GM12878 (cell line): Measurements from ENCODE around the gene REV1. TPM values are rescaled to one million over a fixed set of nuclear protein-coding genes. Genes with fewer than 3 reads are reported as not detected.

Source experiments
- ATAC-seq: fragments of 200-7000 bp; cut with Tn5 transposase; 3 replicates; pipeline ENCODE4 v1.9.1; 2020; ENCODE audit warnings: mild to moderate bottlenecking, moderate library complexity
- BruUV-seq: library from RNA; stranded (reverse); fragments of 400-500 nt; replicated peaks from 2 replicates; lab custom pipeline; 2021; lab: Mats Ljungman, UMichigan
- CTCF ChIA-PET: fragments of 300-600 bp; sonication (Branson Sonifier 250); formaldehyde crosslinking; extraction: SDS; loops from one replicate; lab custom pipeline; 2021; ENCODE audit warnings: inconsistent platforms; lab: Yijun Ruan, JAX
- POLR2A ChIA-PET: fragments of 350-600 bp; formaldehyde crosslinking; extraction: SDS; loops from one replicate; lab custom pipeline; 2021; ENCODE audit warnings: inconsistent platforms; lab: Charles Lee
- RAD21 ChIA-PET: fragments of 300-600 bp; sonication (Branson Sonifier 250); formaldehyde crosslinking; loops from one replicate; lab custom pipeline; 2023; ENCODE audit warnings: antibody characterized with exemption; ENCODE audit not compliant: unreplicated experiment; lab: Charles Lee
- SMC1A ChIA-PET: fragments of 300-600 bp; sonication (Branson Sonifier 250); formaldehyde crosslinking; loops from one replicate; lab custom pipeline; 2023; ENCODE audit not compliant: unreplicated experiment, uncharacterized antibody; lab: Charles Lee
- DNase-seq: peaks from one replicate; pipeline ENCODE4 v3.0.0-alpha.2; 2011; ENCODE audit warnings: low read depth, low spot score
- FAIRE-seq: peaks from 3 replicates; lab custom pipeline; 2011; peaks lifted over from hg19 to GRCh38; lab: Jason Lieb, UNC
- H2AFZ ChIP-seq: 2 replicates; pipeline ENCODE4 v1.6.0; 2011; ENCODE audit warnings: low read depth, low read length, control low read depth; ENCODE audit not compliant: control insufficient read depth
- H3K27ac ChIP-seq: 2 replicates; pipeline ENCODE4 v1.5.1; 2011; ENCODE audit warnings: control low read depth; ENCODE audit not compliant: control insufficient read depth, insufficient read depth
- H3K27me3 ChIP-seq, 2 experiments: replicated peaks in 1 of 2; 2 replicates each; pipeline versions ENCODE4 v1.6.0 to v1.6.1; 2011; ENCODE audit warnings: low read length in 1 of 2; ENCODE audit not compliant: control insufficient read depth in 2 of 2, insufficient read depth in 2 of 2
- H3K36me3 ChIP-seq, 2 experiments: 2 replicates each; pipeline ENCODE4 v1.5.1; 2011; ENCODE audit warnings: low read length in 1 of 2; ENCODE audit not compliant: control insufficient read depth in 2 of 2, insufficient read depth in 2 of 2
- H3K4me1 ChIP-seq: 2 replicates; pipeline ENCODE4 v1.6.1; 2011; ENCODE audit warnings: mild to moderate bottlenecking, low read length, moderate library complexity, mixed read lengths; ENCODE audit not compliant: control insufficient read depth, insufficient read depth
- H3K4me2 ChIP-seq: 2 replicates; pipeline ENCODE4 v1.6.0; 2011; ENCODE audit warnings: control low read depth; ENCODE audit not compliant: control insufficient read depth, insufficient read depth
- H3K4me3 ChIP-seq: fragments of 200-600 bp; sonication (generic); 2 replicates; pipeline ENCODE4 v1.5.1; 2016
- H3K79me2 ChIP-seq: 2 replicates; pipeline ENCODE4 v1.6.0; 2011; ENCODE audit warnings: low read length; ENCODE audit not compliant: control insufficient read depth, insufficient read depth
- H3K9ac ChIP-seq: 2 replicates; pipeline ENCODE4 v1.8.0; 2011; ENCODE audit warnings: low read length, control low read depth, mixed read lengths; ENCODE audit not compliant: control insufficient read depth, insufficient read depth
- H3K9me3 ChIP-seq: replicated peaks from 3 replicates; pipeline ENCODE4 v1.5.1; 2011; ENCODE audit warnings: mild to moderate bottlenecking, low read length; ENCODE audit not compliant: control insufficient read depth, insufficient read depth
- H4K20me1 ChIP-seq: 2 replicates; pipeline ENCODE4 v1.6.0; 2011; ENCODE audit not compliant: control insufficient read depth, insufficient read depth
- BMI1 ChIP-seq: fragments of 450-650 bp; IDR thresholded peaks from 2 replicates; pipeline ENCODE4 v1.6.1; 2016; ENCODE audit warnings: mild to moderate bottlenecking, moderate library complexity, borderline replicate concordance
- FOXK2 ChIP-seq: fragments of 450-650 bp; IDR thresholded peaks from 2 replicates; pipeline ENCODE4 v1.6.1; 2017; ENCODE audit warnings: mild to moderate bottlenecking, moderate library complexity
- MEF2A ChIP-seq: IDR thresholded peaks from 2 replicates; pipeline ENCODE4 v1.6.1; 2011; ENCODE audit warnings: low read depth, mild to moderate bottlenecking, low read length, moderate library complexity; ENCODE audit not compliant: insufficient read depth
- POLR2A ChIP-seq: IDR thresholded peaks from 2 replicates; pipeline ENCODE4 v1.6.1; 2011; ENCODE audit warnings: low read depth, mild to moderate bottlenecking, low read length
- RB1 ChIP-seq: fragments of 450-650 bp; formaldehyde crosslinking; IDR thresholded peaks from 2 replicates; pipeline ENCODE4 v1.6.1; 2017; ENCODE audit warnings: mild to moderate bottlenecking, borderline replicate concordance
- SMC3 ChIP-seq: IDR thresholded peaks from 2 replicates; pipeline ENCODE4 v1.6.1; 2011; ENCODE audit warnings: low read length, improper control_type of control experiment, borderline replicate concordance
- TCF12 ChIP-seq: IDR thresholded peaks from 2 replicates; pipeline ENCODE4 v1.6.1; 2011; ENCODE audit warnings: low read depth, mild to moderate bottlenecking, low read length
- YY1 ChIP-seq: IDR thresholded peaks from 2 replicates; pipeline ENCODE4 v1.6.1; 2011; ENCODE audit warnings: low read depth, mild to moderate bottlenecking, low read length
- WGBS: methylation state at CpG from one replicate; pipeline ENCODE4 v1.1.6; 2016; ENCODE audit warnings: low lambda C conversion rate; ENCODE audit not compliant: insufficient replicate concordance, insufficient coverage; ENCODE audit errors: missing lambda C conversion rate; 5-methylcytosine and 5-hydroxymethylcytosine counted together
- in situ Hi-C: fragments of 300-500 bp; cut with MboI; formaldehyde crosslinking; loops from 9 replicates; pipeline ENCODE4 v1.14.3; 2018; ENCODE audit warnings: mixed read lengths
- intact Hi-C: fragments of 100-400 bp; cut with micrococcal nuclease; formaldehyde crosslinking; loops from one replicate; pipeline ENCODE4 v1.14.2; 2022; ENCODE audit not compliant: unreplicated experiment
- polyA plus RNA-seq, 11 experiments: library from polyadenylated mRNA; depleted of rRNA in 4 of 11; unstranded in 6 of 11; stranded (reverse) in 5 of 11; fragments of >200 nt; fragmentation: Nextera tagmentation in 4 of 11; fragmentation: Illumina TruSeq in 1 of 11; extraction: Ambion mirVana in 4 of 11; extraction: Trizol in 1 of 11; gene quantifications; 1 replicate in 1 of 11; 2 replicates in 10 of 11; pipeline versions ENCODE4 v1.2.1 to v1.2.3, GENCODE V29; 2011 to 2016; ENCODE audit warnings: inconsistent platforms in 2 of 11, missing spikeins in 2 of 11, low read depth in 1 of 11
- total RNA-seq, 4 experiments: library from RNA; depleted of rRNA in 3 of 4; stranded (reverse); fragments of >200 nt in 3 of 4; fragmentation: Illumina TruSeq in 1 of 4; extraction: Trizol in 1 of 4; gene quantifications; 2 replicates each; pipeline versions ENCODE4 v1.2.1 to v1.2.3, GENCODE V29; 2013 to 2021
- TF ChIP-seq, protein P1 (sequence below): fragments of 450-650 bp; IDR thresholded peaks from 2 replicates; pipeline ENCODE4 v1.6.1; 2017; ENCODE audit warnings: mild to moderate bottlenecking
- TF ChIP-seq, protein P2 (sequence below): IDR thresholded peaks from 2 replicates; pipeline ENCODE4 v1.6.1; 2011; ENCODE audit warnings: borderline replicate concordance, low read depth, mild to moderate bottlenecking, moderate library complexity, low read length; ENCODE audit not compliant: insufficient read depth, poor library complexity, severe bottlenecking
- TF ChIP-seq, protein P3 (sequence below): IDR thresholded peaks from 2 replicates; pipeline ENCODE4 v1.6.1; 2011; ENCODE audit warnings: low read depth, low read length, improper control_type of control experiment, borderline replicate concordance

Gene REV1
- total and polyA plus RNA-seq, 10 of the 15 experiments (the other 5 are each of a cell fraction or from before 2014, with no cell fraction given): 11.3 to 46.8 (median 29.0) TPM

DNA sequence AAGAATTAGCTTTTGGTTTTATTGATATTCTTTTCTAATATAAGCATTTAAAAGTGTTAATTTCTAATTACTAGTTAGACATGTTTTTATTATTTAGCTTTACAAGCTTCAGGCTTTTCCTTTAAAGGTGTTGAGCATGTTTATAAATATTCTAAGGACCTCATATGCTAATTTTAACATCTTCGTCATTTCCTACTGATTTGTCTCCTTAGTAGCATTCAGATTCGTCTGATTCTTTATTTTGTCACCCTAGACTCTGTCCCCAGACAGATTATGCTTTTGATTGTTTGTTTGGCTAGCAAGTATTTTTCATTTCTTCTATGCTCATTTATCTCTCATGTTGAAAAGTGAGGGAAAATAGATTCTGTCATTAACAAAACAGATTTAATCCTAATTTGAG lies 100.9 kb downstream of the REV1 start:
- peaks cover 4 to 23% of the 10 kb centered on the region in 2 experiments for H3K36me3 ChIP-seq
- POLR2A ChIA-PET: no interaction called here
- H3K27ac ChIP-seq: no peak overlapping the region
- intact Hi-C loops (no loop called here), in situ Hi-C loops (no loop called here)
- H3K27me3 ChIP-seq: no peaks in the 10 kb centered on the region
- no peak overlapping the region for H3K4me2 ChIP-seq
- BruUV-seq: no TSS peak
- SMC1A ChIA-PET: no interaction called here
- H3K9ac ChIP-seq: no peak overlapping the region
- TF ChIP-seq FOXK2: no peak
- no peak for TF ChIP-seq RB1
- no peak for TF ChIP-seq POLR2A
- TF ChIP-seq, protein P1, sequence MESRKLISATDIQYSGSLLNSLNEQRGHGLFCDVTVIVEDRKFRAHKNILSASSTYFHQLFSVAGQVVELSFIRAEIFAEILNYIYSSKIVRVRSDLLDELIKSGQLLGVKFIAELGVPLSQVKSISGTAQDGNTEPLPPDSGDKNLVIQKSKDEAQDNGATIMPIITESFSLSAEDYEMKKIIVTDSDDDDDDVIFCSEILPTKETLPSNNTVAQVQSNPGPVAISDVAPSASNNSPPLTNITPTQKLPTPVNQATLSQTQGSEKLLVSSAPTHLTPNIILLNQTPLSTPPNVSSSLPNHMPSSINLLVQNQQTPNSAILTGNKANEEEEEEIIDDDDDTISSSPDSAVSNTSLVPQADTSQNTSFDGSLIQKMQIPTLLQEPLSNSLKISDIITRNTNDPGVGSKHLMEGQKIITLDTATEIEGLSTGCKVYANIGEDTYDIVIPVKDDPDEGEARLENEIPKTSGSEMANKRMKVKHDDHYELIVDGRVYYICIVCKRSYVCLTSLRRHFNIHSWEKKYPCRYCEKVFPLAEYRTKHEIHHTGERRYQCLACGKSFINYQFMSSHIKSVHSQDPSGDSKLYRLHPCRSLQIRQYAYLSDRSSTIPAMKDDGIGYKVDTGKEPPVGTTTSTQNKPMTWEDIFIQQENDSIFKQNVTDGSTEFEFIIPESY: no peak
- TF ChIP-seq SMC3: no peak
- TF ChIP-seq, protein P2, sequence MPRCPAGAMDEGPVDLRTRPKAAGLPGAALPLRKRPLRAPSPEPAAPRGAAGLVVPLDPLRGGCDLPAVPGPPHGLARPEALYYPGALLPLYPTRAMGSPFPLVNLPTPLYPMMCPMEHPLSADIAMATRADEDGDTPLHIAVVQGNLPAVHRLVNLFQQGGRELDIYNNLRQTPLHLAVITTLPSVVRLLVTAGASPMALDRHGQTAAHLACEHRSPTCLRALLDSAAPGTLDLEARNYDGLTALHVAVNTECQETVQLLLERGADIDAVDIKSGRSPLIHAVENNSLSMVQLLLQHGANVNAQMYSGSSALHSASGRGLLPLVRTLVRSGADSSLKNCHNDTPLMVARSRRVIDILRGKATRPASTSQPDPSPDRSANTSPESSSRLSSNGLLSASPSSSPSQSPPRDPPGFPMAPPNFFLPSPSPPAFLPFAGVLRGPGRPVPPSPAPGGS: no peak
- TF ChIP-seq, protein P3, sequence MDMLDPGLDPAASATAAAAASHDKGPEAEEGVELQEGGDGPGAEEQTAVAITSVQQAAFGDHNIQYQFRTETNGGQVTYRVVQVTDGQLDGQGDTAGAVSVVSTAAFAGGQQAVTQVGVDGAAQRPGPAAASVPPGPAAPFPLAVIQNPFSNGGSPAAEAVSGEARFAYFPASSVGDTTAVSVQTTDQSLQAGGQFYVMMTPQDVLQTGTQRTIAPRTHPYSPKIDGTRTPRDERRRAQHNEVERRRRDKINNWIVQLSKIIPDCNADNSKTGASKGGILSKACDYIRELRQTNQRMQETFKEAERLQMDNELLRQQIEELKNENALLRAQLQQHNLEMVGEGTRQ: no peak
- TF ChIP-seq TCF12: no peak
- no peak for TF ChIP-seq MEF2A
- no peak for TF ChIP-seq YY1
- no peak for TF ChIP-seq BMI1
- H3K4me1 ChIP-seq: no peaks in the 10 kb centered on the region
- no peaks in the 10 kb centered on the region for H4K20me1 ChIP-seq
- no peak for FAIRE-seq
- RAD21 ChIA-PET: no interaction called here
- ATAC-seq: no peak
- H2AFZ ChIP-seq: no peak overlapping the region
- DNase-seq: no peak
- no peaks in the 10 kb centered on the region for H3K79me2 ChIP-seq
- WGBS: 100% methylated on average over 2 of the region's 2 CpGs
- no peak overlapping the region for H3K4me3 ChIP-seq
- CTCF ChIA-PET: interaction anchor here (1.6 kb wide), 1 partner anchor 209 kb away, joined by 3 read pairs; no protein-coding TSS in a partner anchor
- no peaks in the 10 kb centered on the region for H3K9me3 ChIP-seq
